ENCODE results near the gene AFAP1L2.

DNA sequence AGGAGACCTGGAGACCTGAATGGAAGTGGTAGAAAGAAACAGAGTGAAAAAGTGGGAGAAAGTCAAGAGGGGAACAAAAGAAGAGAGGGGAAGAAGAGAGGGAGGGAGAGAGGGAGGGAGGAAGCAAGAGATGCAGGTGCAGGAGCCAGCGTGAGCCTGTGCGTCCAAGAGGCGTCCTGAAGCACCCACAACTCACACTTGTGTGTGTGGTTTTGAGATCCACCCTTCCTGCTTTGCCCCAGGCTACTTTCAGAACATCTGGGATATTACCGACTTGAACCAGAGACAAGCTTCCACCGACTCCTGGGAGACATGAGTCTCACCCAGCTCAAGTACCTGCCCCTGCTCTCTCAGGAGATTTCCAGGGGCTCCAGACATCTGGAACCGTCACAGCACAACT, 9.8 kb downstream of the AFAP1L2 start:
- TF ChIP-seq, protein P1, sequence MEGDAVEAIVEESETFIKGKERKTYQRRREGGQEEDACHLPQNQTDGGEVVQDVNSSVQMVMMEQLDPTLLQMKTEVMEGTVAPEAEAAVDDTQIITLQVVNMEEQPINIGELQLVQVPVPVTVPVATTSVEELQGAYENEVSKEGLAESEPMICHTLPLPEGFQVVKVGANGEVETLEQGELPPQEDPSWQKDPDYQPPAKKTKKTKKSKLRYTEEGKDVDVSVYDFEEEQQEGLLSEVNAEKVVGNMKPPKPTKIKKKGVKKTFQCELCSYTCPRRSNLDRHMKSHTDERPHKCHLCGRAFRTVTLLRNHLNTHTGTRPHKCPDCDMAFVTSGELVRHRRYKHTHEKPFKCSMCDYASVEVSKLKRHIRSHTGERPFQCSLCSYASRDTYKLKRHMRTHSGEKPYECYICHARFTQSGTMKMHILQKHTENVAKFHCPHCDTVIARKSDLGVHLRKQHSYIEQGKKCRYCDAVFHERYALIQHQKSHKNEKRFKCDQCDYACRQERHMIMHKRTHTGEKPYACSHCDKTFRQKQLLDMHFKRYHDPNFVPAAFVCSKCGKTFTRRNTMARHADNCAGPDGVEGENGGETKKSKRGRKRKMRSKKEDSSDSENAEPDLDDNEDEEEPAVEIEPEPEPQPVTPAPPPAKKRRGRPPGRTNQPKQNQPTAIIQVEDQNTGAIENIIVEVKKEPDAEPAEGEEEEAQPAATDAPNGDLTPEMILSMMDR (IDR thresholded peaks at IDR 0.05) = no peak
- TF ChIP-seq POLR2AphosphoS5 (IDR thresholded peaks at IDR 0.05) = no peak

Data from stomach (tissue), 4 donors.